Skeletal muscle tissue (tissue), 4 donors: Measurements from ENCODE around the gene CBLN1. TPM values are rescaled to one million over a fixed set of nuclear protein-coding genes. Genes with fewer than 3 reads are reported as not detected.

Source experiments
- H3K27ac ChIP-seq: one replicate; pipeline ENCODE4 v1.7.0; 2013; ENCODE audit warnings: mild to moderate bottlenecking, low read depth, low read length, inconsistent platforms
- H3K27me3 ChIP-seq, 3 donors: one replicate each; pipeline ENCODE4 v1.7.0; 2013; ENCODE audit warnings: low read length in 3 of 3; ENCODE audit not compliant: control insufficient read depth in 3 of 3, insufficient read depth in 3 of 3
- H3K36me3 ChIP-seq, 3 donors: one replicate each; pipeline ENCODE4 v1.7.0; 2013; ENCODE audit warnings: low read length in 3 of 3; ENCODE audit not compliant: control insufficient read depth in 3 of 3, insufficient read depth in 3 of 3
- H3K4me1 ChIP-seq, 3 donors: one replicate each; pipeline ENCODE4 v1.7.0; 2013; ENCODE audit warnings: low read length in 3 of 3, mild to moderate bottlenecking in 3 of 3; ENCODE audit not compliant: control insufficient read depth in 3 of 3, insufficient read depth in 3 of 3
- H3K4me3 ChIP-seq, 3 donors: one replicate each; pipeline ENCODE4 v1.7.0; 2013; ENCODE audit warnings: low read length in 3 of 3
- H3K9ac ChIP-seq, 3 donors: one replicate each; pipeline ENCODE4 v1.7.0; 2013; ENCODE audit warnings: low read length in 3 of 3, mild to moderate bottlenecking in 3 of 3, moderate library complexity in 2 of 3, low read depth in 1 of 3
- H3K9me3 ChIP-seq, 3 donors: one replicate each; pipeline ENCODE4 v1.7.0; 2013; ENCODE audit warnings: low read length in 3 of 3; ENCODE audit not compliant: control insufficient read depth in 3 of 3
- total RNA-seq: library from RNA; depleted of rRNA; stranded (reverse); fragments of >200 nt; gene quantifications from one replicate; pipeline ENCODE4 v1.2.3, GENCODE V29; 2014
- donor health status: Osteomylitis.

CBLN1 gene
- total RNA-seq, 1 donor from 2014 or later: not detected

DNA sequence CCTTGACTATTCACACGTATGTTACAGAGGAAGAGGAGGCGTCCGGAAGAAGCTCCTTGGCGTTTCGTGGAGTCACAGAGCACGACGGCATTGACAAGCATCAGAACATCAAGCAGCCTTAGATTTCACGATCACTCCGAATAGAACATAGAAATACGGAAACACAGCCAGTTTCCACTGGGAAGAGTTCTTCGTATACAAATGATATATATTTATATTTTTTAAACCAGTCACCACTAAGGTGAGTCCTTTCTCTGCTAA, 3.1 kb downstream of the CBLN1 start:
- Histone ChIP-seq H3K4me1 (peaks cover 24 to 35% (median 30%) of the 10 kb centered on the region in 3 donors), H3K27me3 (peaks cover 86 to 90% (median 89%) of the 10 kb centered on the region in 3 donors), H3K9me3 (no peaks in the 10 kb centered on the region), H3K36me3 (no peaks in the 10 kb centered on the region), H3K9ac (no peak overlapping the region), H3K4me3 (no peak overlapping the region), H3K27ac (no peak overlapping the region)

DNA sequence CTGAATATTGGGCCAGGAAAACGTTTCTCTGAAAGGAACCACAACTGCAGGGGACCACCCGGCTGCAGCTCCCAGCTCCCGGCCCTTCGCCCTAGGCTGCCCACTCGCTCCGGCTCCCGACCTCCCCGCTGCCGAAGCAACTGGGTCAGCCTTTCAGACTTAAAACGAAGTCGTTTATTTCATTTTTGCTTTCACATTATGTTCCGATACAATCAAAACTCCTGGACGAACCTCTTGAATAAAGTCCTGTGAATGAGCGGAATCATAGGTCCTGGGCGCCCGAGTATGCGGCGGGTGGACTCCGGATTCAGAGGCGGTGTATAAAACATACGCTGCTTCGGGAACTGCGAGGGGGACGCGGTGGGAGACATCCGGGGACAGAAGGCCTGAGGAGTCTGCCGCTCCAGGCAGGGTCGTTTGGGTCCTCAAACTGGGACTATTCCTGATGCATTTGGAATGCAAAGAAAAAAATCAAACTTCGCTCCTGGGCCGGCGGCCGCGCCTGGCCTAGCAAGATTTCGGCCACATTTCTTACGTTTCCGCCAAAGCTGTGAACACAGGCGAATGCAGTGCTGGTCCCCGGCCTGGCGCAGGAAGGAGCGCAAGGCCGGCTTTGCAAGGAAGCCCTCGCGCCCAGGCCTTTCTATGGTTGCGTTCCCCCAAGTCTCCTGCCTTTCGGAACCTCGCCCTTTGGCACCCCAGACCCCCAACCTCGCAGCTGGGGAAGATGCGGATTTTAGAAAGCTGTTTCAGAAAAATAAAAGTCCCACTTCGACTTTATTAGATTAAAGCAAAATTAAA, 3.7 kb downstream of the CBLN1 start:
- no peaks in the 10 kb centered on the region for H3K36me3 ChIP-seq
- no peak overlapping the region for H3K9ac ChIP-seq
- peaks cover 86 to 90% (median 88%) of the 10 kb centered on the region in 3 donors for H3K27me3 ChIP-seq
- peaks cover 24 to 32% (median 27%) of the 10 kb centered on the region in 3 donors for H3K4me1 ChIP-seq
- peaks cover 0 to 1% (median 0%) of the 10 kb centered on the region in 3 donors for H3K9me3 ChIP-seq
- no peak overlapping the region for H3K4me3 ChIP-seq
- H3K27ac ChIP-seq: no peak overlapping the region

DNA sequence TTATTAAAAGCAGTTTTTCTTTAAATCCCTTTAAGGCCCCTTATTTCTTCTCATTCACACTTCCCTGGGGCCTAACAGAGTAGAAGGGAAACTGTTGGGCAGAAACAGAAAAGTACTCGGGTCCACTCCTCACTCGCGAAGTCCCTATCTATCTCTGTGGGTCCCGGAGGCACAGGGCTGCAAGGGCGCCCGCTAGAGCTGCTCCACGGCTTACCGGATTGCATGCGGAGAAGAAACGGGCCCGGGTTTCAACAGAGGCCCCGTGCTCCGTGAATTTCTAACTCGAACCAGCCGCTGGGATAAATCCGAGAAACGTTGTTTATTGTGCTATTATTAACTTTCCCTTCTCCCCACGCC, 4.3 kb downstream of the CBLN1 start:
- Histone ChIP-seq H3K4me3 (no peak overlapping the region), H3K4me1 (peaks cover 19 to 27% (median 21%) of the 10 kb centered on the region in 3 donors), H3K27me3 (peaks cover 87 to 90% (median 87%) of the 10 kb centered on the region in 3 donors), H3K9ac (no peak overlapping the region), H3K9me3 (peaks cover 0 to 2% (median 0%) of the 10 kb centered on the region in 3 donors), H3K27ac (no peak overlapping the region), H3K36me3 (no peaks in the 10 kb centered on the region)

DNA sequence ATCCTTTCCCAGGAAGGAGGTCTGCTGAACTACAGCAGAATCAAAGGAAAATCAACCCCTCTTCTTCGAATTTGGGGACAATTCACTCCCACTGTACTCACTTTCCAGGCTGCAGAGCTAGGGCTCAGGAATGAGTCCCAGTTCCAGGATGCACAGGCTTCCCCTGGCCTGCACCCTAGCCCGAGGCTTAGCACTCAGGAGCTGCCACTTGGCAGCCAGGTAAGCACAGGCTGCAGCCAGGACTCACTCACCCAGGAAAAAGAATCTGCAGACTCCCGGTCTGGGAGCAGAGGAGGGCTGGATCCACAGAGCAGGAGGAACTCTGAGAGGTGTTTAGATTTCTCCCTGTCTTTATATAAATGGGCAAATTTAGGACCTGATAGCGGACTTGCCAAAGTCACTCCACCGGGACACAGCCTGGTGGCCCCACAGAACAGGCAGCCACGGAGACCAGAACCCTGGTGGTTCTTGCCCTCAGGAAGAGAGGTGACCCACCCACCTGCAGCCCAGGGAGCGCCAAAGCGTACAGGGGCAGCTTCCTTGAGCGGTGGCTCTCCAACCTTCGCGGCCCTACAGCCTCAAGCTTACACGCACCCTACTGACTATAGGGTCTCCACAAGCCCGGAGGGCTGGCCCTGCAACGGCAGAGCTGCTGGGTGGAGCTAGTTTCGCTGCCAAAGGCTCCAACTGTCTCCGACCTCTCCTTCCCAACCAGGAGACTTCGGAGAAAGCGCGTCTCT, 4.8 kb downstream of the CBLN1 start:
- peaks cover 19 to 26% (median 21%) of the 10 kb centered on the region in 3 donors for H3K4me1 ChIP-seq
- H3K9ac ChIP-seq: no peak overlapping the region
- peaks cover 87 to 94% (median 92%) of the 10 kb centered on the region in 3 donors for H3K27me3 ChIP-seq
- no peak overlapping the region for H3K27ac ChIP-seq
- H3K4me3 ChIP-seq: no peak overlapping the region
- no peaks in the 10 kb centered on the region for H3K36me3 ChIP-seq
- peaks cover 0 to 2% (median 0%) of the 10 kb centered on the region in 3 donors for H3K9me3 ChIP-seq

DNA sequence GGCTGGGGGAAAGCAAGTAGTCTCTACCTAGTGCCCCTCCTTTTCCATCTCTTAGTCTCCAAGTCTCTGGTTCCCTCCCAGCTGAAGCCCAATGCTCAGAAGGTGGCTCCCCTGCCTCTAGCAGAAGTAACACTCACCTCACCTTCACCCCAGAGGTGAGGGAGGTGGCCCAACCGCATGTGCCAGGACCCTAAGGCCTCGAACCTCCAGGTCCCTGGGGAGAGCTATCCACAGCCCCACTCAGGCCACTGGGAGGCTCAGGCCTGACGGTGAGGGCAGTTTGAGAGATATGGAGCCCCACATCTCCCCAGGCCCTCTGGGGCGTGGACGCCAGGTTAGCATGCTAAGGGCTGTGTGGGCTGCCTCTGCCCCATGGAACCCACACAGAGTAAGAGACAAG, 5.8 kb downstream of the CBLN1 start:
- Histone ChIP-seq H3K27ac (no peak overlapping the region), H3K9me3 (peaks cover 0 to 2% (median 0%) of the 10 kb centered on the region in 3 donors), H3K4me1 (peaks cover 15 to 21% (median 18%) of the 10 kb centered on the region in 3 donors), H3K9ac (no peak overlapping the region), H3K27me3 (peaks cover 86 to 94% (median 88%) of the 10 kb centered on the region in 3 donors), H3K36me3 (no peaks in the 10 kb centered on the region), H3K4me3 (no peak overlapping the region)

DNA sequence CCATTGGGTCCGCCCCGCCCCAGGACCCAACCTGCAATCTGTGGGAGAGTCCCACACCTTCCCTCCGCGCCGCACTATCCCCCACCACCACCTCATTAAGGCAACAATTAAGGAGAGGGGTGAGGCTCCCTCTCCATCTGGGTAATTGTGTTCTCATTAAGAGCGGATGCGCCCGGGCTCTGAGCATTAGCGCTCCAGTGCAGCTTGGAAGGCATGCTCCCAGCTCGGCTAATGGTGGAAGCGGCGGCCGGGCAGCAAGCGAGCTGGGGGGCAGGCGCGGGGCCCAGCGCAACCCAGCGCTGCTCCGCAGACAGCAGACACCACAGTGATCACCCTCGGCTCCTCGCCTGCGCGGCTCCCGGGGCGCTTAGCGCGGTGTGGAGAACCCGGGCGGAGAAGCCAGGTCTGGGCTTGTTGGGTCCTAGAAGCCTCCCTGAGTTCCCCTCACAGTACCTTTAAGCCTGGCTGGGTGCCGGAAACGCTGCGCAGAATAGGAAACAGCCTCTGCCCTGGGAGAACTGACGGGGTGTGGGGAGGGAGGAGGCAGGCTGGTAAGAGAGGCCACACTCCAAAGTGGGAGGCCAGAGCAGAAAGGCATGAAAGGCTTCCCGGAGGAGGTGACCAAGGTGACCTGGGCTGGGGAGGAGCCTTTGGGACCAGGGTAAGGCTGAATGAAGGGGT, 6.4 kb downstream of the CBLN1 start:
- no peak overlapping the region for H3K9ac ChIP-seq
- H3K4me3 ChIP-seq: no peak overlapping the region
- no peak overlapping the region for H3K27ac ChIP-seq
- H3K36me3 ChIP-seq: no peaks in the 10 kb centered on the region
- H3K27me3 ChIP-seq: peaks cover 79 to 87% (median 81%) of the 10 kb centered on the region in 3 donors
- peaks cover 14 to 15% (median 14%) of the 10 kb centered on the region in 3 donors for H3K4me1 ChIP-seq
- H3K9me3 ChIP-seq: peaks cover 0 to 2% (median 0%) of the 10 kb centered on the region in 3 donors

DNA sequence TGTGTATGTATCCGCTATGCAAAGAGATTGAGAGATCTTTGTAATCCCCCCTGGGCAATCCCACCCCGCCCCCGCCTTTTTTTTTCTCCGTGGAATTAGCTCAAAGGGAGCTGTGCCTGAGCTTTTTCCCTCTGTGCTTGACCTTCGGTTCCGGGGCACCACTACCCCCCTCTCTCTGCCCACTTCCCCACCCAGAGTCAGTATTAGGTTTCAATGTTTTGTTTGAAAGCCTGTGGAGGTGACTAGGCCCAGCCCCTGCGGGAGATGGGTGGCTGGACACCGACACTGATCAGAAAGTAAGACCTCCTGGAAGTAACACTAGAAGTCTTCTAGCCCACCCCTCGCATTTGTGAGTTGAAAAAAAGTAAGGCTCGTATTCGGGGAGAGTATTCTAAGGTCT, 7.0 kb downstream of the CBLN1 start:
- no peak overlapping the region for H3K27ac ChIP-seq
- H3K4me3 ChIP-seq: no peak overlapping the region
- H3K36me3 ChIP-seq: no peaks in the 10 kb centered on the region
- H3K9ac ChIP-seq: no peak overlapping the region
- H3K4me1 ChIP-seq: peaks cover 10 to 14% (median 14%) of the 10 kb centered on the region in 3 donors
- H3K9me3 ChIP-seq: peaks cover 0 to 2% (median 0%) of the 10 kb centered on the region in 3 donors
- peaks cover 73 to 81% (median 79%) of the 10 kb centered on the region in 3 donors for H3K27me3 ChIP-seq

DNA sequence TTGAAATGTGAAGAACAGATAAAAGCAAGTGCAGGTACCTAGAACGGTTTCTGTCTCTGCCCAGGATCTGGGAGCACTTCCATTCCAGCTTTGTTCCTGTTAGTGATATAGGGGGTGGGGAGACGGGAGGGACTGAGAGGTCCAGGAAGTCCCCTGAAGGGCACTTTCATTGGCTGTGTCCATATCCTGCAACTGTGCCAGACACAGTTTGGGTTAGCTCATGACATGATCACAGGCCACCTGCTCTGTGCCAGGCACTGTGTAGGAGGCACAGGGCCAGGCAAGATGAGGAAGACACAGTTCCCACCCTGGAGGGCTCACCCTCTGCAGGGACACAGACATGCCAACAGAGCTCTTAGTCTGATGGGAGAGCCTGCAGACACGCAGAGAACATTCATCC, 7.9 kb downstream of the CBLN1 start:
- no peak overlapping the region for H3K4me3 ChIP-seq
- H3K27ac ChIP-seq: no peak overlapping the region
- peaks cover 65 to 73% (median 73%) of the 10 kb centered on the region in 3 donors for H3K27me3 ChIP-seq
- H3K36me3 ChIP-seq: no peaks in the 10 kb centered on the region
- no peak overlapping the region for H3K9ac ChIP-seq
- H3K4me1 ChIP-seq: peaks cover 5 to 14% (median 9%) of the 10 kb centered on the region in 3 donors
- peaks cover 0 to 2% (median 0%) of the 10 kb centered on the region in 3 donors for H3K9me3 ChIP-seq

DNA sequence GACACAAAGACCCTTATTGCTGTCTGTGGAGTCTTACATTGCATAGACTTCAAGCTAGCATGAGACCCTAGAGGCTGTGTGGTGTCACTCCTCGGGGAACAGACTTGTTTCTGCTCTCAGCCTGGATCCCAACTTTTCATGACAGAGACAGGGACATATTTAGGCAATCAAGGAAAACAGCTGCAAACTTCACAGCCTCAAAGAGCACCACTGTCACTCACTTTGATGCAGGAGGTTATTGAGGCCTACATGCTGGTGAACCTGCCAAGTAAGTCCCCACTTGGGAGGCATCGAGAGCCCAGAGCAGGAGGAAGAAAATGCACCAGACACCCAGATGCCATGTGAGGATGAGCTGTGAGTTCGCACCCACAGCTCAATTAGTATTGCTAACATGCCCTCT, 10.3 kb downstream of the CBLN1 start:
- Histone ChIP-seq H3K4me1 (no peaks in the 10 kb centered on the region), H3K9ac (no peak overlapping the region), H3K4me3 (no peak overlapping the region), H3K9me3 (peaks cover 0 to 2% (median 0%) of the 10 kb centered on the region in 3 donors), H3K36me3 (no peaks in the 10 kb centered on the region), H3K27ac (no peak overlapping the region), H3K27me3 (peaks cover 47 to 49% (median 49%) of the 10 kb centered on the region in 3 donors)
